ENCODE measurements around the gene SIPA1L3.

The SIPA1L3 gene

DNA sequence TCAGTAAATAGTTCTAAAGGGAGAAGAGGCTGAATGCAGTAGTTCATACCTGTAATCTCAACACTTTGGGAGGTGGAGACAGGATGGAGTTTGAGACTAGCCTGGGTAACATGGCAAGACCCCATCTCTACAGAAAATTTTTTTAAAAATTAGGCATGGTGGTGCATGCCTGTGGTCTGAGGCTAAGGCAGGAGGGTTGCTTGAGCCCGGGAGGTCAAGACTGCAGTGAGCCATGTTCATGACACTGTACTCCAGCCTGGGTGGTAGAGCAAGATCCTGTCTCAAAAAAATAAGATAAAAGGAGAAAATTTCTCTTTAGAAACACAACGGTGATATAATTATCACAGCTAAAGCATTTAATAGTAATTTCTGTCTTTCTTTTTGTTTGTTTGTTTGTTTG lies 57.1 kb downstream of the SIPA1L3 start:
- no peak overlapping the region for H3K4me3 ChIP-seq (ENCODE audit: low read depth, low read length)
- TF ChIP-seq, protein P1, sequence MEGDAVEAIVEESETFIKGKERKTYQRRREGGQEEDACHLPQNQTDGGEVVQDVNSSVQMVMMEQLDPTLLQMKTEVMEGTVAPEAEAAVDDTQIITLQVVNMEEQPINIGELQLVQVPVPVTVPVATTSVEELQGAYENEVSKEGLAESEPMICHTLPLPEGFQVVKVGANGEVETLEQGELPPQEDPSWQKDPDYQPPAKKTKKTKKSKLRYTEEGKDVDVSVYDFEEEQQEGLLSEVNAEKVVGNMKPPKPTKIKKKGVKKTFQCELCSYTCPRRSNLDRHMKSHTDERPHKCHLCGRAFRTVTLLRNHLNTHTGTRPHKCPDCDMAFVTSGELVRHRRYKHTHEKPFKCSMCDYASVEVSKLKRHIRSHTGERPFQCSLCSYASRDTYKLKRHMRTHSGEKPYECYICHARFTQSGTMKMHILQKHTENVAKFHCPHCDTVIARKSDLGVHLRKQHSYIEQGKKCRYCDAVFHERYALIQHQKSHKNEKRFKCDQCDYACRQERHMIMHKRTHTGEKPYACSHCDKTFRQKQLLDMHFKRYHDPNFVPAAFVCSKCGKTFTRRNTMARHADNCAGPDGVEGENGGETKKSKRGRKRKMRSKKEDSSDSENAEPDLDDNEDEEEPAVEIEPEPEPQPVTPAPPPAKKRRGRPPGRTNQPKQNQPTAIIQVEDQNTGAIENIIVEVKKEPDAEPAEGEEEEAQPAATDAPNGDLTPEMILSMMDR (IDR thresholded peaks at IDR 0.05; ENCODE audit: insufficient read depth, low read depth, low read length, missing control alignments) = no peak
- no peak for DNase-seq (ENCODE audit: low read depth)

- H3K4me3 ChIP-seq (ENCODE audit: low read depth, low read length) = no peak overlapping the region
- DNase-seq (ENCODE audit: low read depth) = no peak
- TF ChIP-seq, protein P1 (IDR thresholded peaks at IDR 0.05; ENCODE audit: insufficient read depth, low read depth, low read length, missing control alignments) = no peak
Observed at GRCh38 chr19:37966211-37966661, 59.2 kb downstream of the SIPA1L3 start.

DNA sequence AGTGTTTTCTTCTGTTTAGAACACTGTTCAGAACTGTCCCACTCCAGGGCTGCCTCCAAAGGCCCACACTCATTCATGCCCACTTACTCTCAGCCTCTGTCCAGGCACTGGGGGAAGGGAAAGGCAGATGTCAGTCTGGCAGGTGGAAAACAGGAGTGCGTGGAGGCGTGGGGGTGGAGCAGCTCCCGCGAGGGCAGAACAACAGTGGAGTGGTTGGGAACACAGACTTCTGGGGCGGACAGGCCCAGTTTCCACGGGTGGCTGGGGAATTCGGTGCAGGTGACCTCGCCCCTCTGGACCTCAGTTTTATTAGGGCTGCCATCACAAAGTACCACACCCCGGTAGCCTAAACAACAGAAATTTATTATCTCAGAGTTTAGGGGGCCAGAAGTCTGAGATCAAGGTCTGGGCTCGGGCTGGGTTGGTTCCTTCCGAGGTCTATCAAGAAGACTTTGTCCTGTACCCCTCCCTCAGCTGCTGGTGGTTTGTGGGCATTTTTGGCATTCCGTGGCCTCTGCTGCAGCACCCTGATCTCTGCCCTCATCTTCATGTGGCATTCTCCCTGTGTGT lies 59.7 kb downstream of the SIPA1L3 start:
- TF ChIP-seq, protein P1 (IDR thresholded peaks at IDR 0.05; ENCODE audit: insufficient read depth, low read depth, low read length, missing control alignments) = no peak
- no peak overlapping the region for H3K4me3 ChIP-seq (ENCODE audit: low read depth, low read length)
- DNase-seq (ENCODE audit: low read depth) = no peak

DNA sequence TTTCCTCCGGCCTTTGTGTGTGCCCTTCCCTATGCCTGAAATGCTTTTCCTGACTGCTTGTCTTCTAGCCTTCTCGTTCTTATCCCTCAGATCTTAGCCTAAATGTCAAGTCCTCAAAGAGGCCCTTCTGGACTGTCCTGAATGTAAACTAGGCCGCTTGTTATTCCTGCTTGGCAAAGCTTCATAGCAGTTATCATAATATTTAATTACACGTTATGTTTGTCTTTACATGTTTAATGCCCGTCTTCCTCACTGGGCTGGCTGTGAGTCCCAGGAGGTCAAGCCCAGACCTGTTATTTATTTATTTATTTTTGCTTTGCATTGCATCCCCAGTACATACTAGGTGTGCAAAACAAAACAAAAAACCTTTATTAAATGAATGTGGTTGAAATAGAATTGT lies 62.7 kb downstream of the SIPA1L3 start:
- TF ChIP-seq, protein P1 (IDR thresholded peaks at IDR 0.05; ENCODE audit: insufficient read depth, low read depth, low read length, missing control alignments) = no peak

DNA sequence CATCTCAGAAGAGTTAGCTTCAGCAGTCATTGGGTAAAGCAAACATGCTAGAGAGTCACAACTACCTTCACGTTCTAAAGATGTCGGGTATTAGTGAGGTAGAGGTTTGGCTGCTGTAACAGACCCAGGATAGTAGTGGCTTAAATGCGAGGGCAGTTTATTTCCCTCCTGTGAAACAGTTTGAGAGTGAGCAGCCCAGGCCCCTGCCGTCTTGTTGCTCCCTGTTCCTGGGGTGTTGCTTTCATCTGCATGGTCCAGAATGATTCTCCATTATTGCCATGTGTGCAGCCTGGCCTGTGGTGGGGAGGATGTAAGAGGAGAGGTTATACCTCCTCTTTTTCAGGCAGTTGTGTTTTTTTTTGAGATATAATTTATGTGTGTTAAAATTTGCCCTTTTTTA lies 63.7 kb downstream of the SIPA1L3 start:
- TF ChIP-seq, protein P1 (IDR thresholded peaks at IDR 0.05; ENCODE audit: insufficient read depth, low read depth, low read length, missing control alignments) = no peak
- DNase-seq (ENCODE audit: low read depth) = no peak
- H3K4me3 ChIP-seq (ENCODE audit: low read depth, low read length) = no peak overlapping the region

More for the DNA sequence above, 62.7 kb downstream of the SIPA1L3 start:
- DNase-seq (ENCODE audit: low read depth) = no peak
- H3K4me3 ChIP-seq (ENCODE audit: low read depth, low read length) = no peak overlapping the region

DNA sequence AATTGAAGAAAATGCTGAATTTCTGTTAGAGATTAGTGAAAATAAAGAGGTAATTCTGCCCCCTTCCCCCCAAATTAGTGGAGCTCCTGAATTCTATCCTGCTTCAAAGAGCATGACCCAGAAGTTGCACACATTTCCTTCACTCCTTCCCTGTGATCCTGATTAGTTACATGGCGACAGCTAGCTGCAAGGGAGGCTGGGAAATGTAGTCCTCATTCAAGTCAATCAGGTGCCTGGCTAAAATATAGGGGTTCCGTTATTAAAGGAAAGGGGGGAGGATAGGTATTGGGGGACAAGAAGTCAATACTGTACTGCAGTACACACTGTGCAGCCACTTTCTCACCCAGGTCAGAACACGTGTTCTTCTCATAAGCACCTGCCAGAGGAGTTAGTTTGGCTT lies 65.8 kb downstream of the SIPA1L3 start:
- no peak for DNase-seq (ENCODE audit: low read depth)
- TF ChIP-seq, protein P1 (IDR thresholded peaks at IDR 0.05; ENCODE audit: insufficient read depth, low read depth, low read length, missing control alignments) = no peak
- H3K4me3 ChIP-seq (ENCODE audit: low read depth, low read length) = no peak overlapping the region

DNA sequence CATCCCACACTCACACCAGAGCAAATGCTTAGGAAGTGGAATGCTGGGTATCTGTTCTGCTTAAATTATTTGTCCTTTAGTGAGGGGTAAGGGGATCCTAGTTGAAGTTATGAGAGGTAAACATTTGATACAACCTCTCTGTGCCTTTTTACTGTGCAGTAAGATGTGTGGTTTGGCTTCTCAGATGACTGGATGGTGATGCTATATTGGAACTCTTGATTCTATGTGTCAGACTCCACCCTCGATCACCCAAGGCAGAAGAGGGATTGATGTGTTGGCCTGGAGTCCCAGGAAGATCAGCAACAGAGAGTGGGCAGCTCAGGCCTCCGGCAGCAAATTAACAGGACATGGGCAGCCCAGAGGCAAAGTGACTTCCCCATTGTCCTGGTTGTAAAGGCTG lies 66.7 kb downstream of the SIPA1L3 start:
- TF ChIP-seq, protein P1 (IDR thresholded peaks at IDR 0.05; ENCODE audit: insufficient read depth, low read depth, low read length, missing control alignments) = no peak
- peak; percentile 49 for DNase-seq (ENCODE audit: low read depth)
- no peak overlapping the region for H3K4me3 ChIP-seq (ENCODE audit: low read depth, low read length)

Data from GM12865 (cell line).